PC-3 (cell line): Measurements from ENCODE around the gene NRSN2. TPM values are rescaled to one million over a fixed set of nuclear protein-coding genes. Genes with fewer than 3 reads are reported as not detected.

Experiments used
- ATAC-seq: fragments of 200-7000 bp; cut with Tn5 transposase; 2 replicates; pipeline ENCODE4 v1.9.1; 2020; ENCODE audit warnings: mild to moderate bottlenecking, moderate library complexity
- BruUV-seq: library from RNA; stranded (reverse); fragments of 400-500 nt; replicated peaks from 2 replicates; lab custom pipeline; 2021; lab: Mats Ljungman, UMichigan
- CTCF ChIA-PET: fragments of 300-600 bp; sonication (Branson Sonifier 250); formaldehyde crosslinking; loops from one replicate; lab custom pipeline; 2022; ENCODE audit warnings: antibody characterized with exemption; lab: Charles Lee
- POLR2A ChIA-PET: fragments of 300-600 bp; sonication (Branson Sonifier 250); formaldehyde crosslinking; loops from one replicate; lab custom pipeline; 2022; ENCODE audit warnings: antibody characterized with exemption; ENCODE audit not compliant: unreplicated experiment; lab: Charles Lee
- DNase-seq: peaks from one replicate; pipeline ENCODE4 v3.0.0-alpha.2; 2015
- H2AFZ ChIP-seq: fragments of 300-600 bp; sonication (generic); 2 replicates; pipeline ENCODE4 v1.6.0; 2016; ENCODE audit warnings: antibody characterized with exemption, low read length
- H3F3A ChIP-seq: fragments of 300-600 bp; sonication (generic); one replicate; pipeline ENCODE4 v1.6.0; 2017; ENCODE audit warnings: antibody characterized with exemption, low read length, control low read depth, mild to moderate bottlenecking; ENCODE audit not compliant: unreplicated experiment
- H3K27ac ChIP-seq: fragments of 300-600 bp; sonication (generic); 2 replicates; pipeline ENCODE4 v1.5.1; 2016; ENCODE audit warnings: mild to moderate bottlenecking, low read length
- H3K27me3 ChIP-seq: fragments of 300-600 bp; sonication (generic); 2 replicates; pipeline ENCODE4 v1.6.1; 2016; ENCODE audit warnings: low read length, mixed read lengths
- H3K36me3 ChIP-seq: fragments of 300-600 bp; sonication (generic); 2 replicates; pipeline ENCODE4 v1.6.1; 2016; ENCODE audit warnings: low read depth, mixed run types, low read length, mixed read lengths
- H3K4me1 ChIP-seq: fragments of 300-600 bp; sonication (generic); 2 replicates; pipeline ENCODE4 v1.5.1; 2016; ENCODE audit warnings: low read length; ENCODE audit not compliant: insufficient read depth
- H3K4me2 ChIP-seq: fragments of 300-600 bp; sonication (generic); 2 replicates; pipeline ENCODE4 v1.6.0; 2016; ENCODE audit warnings: low read length
- H3K4me3 ChIP-seq: fragments of 300-600 bp; sonication (generic); 2 replicates; pipeline ENCODE4 v1.5.1; 2016; ENCODE audit warnings: mild to moderate bottlenecking, low read length, mixed read lengths
- H3K79me2 ChIP-seq: fragments of 300-600 bp; sonication (generic); 2 replicates; pipeline ENCODE4 v1.6.1; 2017; ENCODE audit warnings: low read length, mixed read lengths
- H3K9ac ChIP-seq: fragments of 300-600 bp; sonication (generic); 2 replicates; pipeline ENCODE4 v1.6.0; 2016; ENCODE audit warnings: mild to moderate bottlenecking, low read length
- H3K9me2 ChIP-seq: fragments of 300-600 bp; sonication (generic); replicated peaks from 2 replicates; pipeline ENCODE4 v1.6.1; 2016; ENCODE audit warnings: mixed run types, low read length, mixed read lengths
- H3K9me3 ChIP-seq: fragments of 300-600 bp; sonication (generic); 2 replicates; pipeline ENCODE4 v1.6.1; 2016; ENCODE audit warnings: low read length, mixed read lengths
- H4K20me1 ChIP-seq: fragments of 300-600 bp; sonication (generic); 2 replicates; pipeline ENCODE4 v1.6.1; 2016; ENCODE audit warnings: low read length, mixed read lengths
- EZH2 ChIP-seq: fragments of 300-600 bp; sonication (generic); IDR thresholded peaks from one replicate; pipeline ENCODE4 v1.6.1; 2017; ENCODE audit warnings: antibody characterized with exemption, mild to moderate bottlenecking, low read length; ENCODE audit not compliant: unreplicated experiment
- EZH2phosphoT487 ChIP-seq: fragments of 300-600 bp; sonication (generic); IDR thresholded peaks from 2 replicates; pipeline ENCODE4 v1.6.1; 2018; ENCODE audit warnings: mild to moderate bottlenecking, antibody characterized with exemption, low read length, borderline replicate concordance
- intact Hi-C: fragments of 100-400 bp; cut with micrococcal nuclease; formaldehyde crosslinking; loops from 2 replicates; pipeline ENCODE4 v1.9.0; 2023
- total RNA-seq: library from RNA; depleted of rRNA; stranded (reverse); fragments of >200 nt; gene quantifications from 2 replicates; pipeline ENCODE4 v1.2.3, GENCODE V29; 2014
- TF ChIP-seq, protein P1 (sequence below): fragments of 300-600 bp; sonication (generic); conservative IDR thresholded peaks from 2 replicates; pipeline ENCODE4 v1.5.1; 2017; ENCODE audit warnings: antibody characterized with exemption, low read depth, mild to moderate bottlenecking, low read length

Gene NRSN2
- total RNA-seq, 1 experiment from 2014 or later, result 50.7 TPM

DNA sequence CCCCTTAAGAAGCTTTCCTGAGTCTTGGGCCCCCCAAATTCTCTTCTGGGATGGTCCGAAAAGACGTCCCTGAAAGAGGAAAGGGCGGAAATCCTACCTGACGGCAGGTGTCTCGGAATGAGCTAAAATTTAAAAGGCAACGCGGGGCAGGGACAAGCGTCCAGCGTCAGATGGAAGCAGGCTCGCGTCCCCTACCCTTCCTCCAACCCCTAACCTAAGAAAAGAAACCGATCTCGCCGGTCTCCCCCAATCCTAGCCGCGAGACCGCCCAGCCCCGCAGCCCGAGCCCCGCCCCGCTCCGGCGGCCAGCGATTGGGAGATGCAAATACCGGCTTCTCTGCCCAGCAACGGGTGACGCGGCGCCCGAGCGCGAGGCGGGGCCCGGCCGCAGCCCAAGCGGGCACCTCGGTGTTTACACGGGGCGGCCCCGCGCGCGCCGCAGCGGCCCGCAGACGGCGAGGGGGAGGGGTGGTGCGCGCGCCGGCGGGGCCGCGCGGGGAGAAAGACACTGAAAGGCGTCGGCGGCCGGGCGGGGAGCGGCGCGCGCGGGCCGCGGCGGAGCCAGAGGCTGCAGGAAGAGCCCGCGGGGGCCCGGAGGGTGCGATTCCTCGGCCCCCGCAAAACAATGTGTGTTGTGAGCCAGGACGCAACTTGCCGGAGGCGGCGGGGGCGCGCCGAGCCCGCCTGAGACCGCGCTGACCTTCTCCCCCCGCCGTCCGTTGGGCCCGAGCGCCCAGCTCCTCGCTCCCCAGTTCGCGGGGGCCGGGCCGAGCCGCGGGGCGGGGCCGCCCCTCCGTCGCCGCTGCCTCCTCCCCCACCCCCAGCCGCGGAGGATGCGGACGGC is 21.6 kb upstream of the NRSN2 start, which contains the start of gene SOX12:
Gene SOX12, plus strand, starts transcription at position 508 of the 844 bp plus-strand sequence. CDS start 373 bp downstream, outside the sequence.
- CTCF ChIA-PET, result no interaction called here
- peak; percentile 97 for DNase-seq
- ATAC-seq, result peak; percentile 53
- intact Hi-C loops, result loop anchor here (5.0 kb wide), 1 partner anchor 88 kb away; no protein-coding TSS in a partner anchor
- H3F3A ChIP-seq, result no peaks in the 10 kb centered on the region
- no peaks in the 10 kb centered on the region for H3K27me3 ChIP-seq
- peak within 1 kb of the TSS; percentile 73 for H2AFZ ChIP-seq
- POLR2A ChIA-PET, result interaction anchor here (0.6 to 0.7 kb wide), 2 partner anchors 26 to 27 kb away, joined by 3 read pairs; no protein-coding TSS in a partner anchor
- peak within 1 kb of the TSS; percentile 71 for H3K27ac ChIP-seq
- H3K9me2 ChIP-seq, result no peaks in the 10 kb centered on the region
- no TSS peak for BruUV-seq
- peak within 1 kb of the TSS; percentile 74 for H3K4me3 ChIP-seq
- H3K9ac ChIP-seq, result peak within 1 kb of the TSS; percentile 46
- TF ChIP-seq, protein P1, sequence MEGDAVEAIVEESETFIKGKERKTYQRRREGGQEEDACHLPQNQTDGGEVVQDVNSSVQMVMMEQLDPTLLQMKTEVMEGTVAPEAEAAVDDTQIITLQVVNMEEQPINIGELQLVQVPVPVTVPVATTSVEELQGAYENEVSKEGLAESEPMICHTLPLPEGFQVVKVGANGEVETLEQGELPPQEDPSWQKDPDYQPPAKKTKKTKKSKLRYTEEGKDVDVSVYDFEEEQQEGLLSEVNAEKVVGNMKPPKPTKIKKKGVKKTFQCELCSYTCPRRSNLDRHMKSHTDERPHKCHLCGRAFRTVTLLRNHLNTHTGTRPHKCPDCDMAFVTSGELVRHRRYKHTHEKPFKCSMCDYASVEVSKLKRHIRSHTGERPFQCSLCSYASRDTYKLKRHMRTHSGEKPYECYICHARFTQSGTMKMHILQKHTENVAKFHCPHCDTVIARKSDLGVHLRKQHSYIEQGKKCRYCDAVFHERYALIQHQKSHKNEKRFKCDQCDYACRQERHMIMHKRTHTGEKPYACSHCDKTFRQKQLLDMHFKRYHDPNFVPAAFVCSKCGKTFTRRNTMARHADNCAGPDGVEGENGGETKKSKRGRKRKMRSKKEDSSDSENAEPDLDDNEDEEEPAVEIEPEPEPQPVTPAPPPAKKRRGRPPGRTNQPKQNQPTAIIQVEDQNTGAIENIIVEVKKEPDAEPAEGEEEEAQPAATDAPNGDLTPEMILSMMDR, result no peak
- peak; percentile 69; the same call in 1 of the 2 replicates for TF ChIP-seq EZH2phosphoT487
- TF ChIP-seq EZH2, result no peak
- H3K36me3 ChIP-seq, result no peaks in the 10 kb centered on the region
- peaks cover 26% of the 10 kb centered on the region for H3K79me2 ChIP-seq
- no peaks in the 10 kb centered on the region for H3K9me3 ChIP-seq
- H3K4me2 ChIP-seq, result peak within 1 kb of the TSS; percentile 91
- peaks cover 5% of the 10 kb centered on the region for H4K20me1 ChIP-seq
- H3K4me1 ChIP-seq, result peaks cover 31% of the 10 kb centered on the region

DNA sequence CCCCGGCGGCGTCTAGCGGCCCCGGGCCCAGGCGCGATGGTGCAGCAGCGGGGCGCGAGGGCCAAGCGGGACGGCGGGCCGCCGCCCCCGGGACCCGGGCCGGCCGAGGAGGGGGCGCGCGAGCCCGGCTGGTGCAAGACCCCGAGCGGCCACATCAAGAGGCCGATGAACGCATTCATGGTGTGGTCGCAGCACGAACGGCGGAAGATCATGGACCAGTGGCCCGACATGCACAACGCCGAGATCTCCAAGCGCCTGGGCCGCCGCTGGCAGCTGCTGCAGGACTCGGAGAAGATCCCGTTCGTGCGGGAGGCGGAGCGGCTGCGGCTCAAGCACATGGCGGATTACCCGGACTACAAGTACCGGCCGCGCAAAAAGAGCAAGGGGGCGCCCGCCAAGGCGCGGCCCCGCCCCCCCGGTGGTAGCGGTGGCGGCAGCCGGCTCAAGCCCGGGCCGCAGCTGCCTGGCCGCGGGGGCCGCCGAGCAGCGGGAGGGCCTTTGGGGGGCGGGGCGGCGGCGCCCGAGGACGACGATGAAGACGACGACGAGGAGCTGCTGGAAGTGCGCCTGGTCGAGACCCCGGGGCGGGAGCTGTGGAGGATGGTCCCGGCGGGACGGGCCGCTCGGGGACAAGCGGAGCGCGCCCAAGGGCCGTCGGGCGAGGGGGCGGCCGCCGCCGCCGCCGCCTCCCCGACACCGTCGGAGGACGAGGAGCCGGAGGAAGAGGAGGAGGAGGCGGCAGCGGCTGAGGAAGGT is 20.8 kb upstream of the NRSN2 start:
- 0 out of 2 replicates have a peak, but pooled peaks have one; percentile 0 for ATAC-seq
- Histone ChIP-seq H2AFZ (peak overlapping the region; percentile 68), H3F3A (no peaks in the 10 kb centered on the region), H3K79me2 (peaks cover 26% of the 10 kb centered on the region), H4K20me1 (peaks cover 5% of the 10 kb centered on the region), H3K4me1 (peaks cover 33% of the 10 kb centered on the region), H3K27ac (no peak overlapping the region; the same call in 1 of the 2 replicates), H3K9me2 (no peaks in the 10 kb centered on the region), H3K4me2 (peak overlapping the region; percentile 90), H3K4me3 (peak overlapping the region; percentile 74), H3K36me3 (no peaks in the 10 kb centered on the region), H3K27me3 (no peaks in the 10 kb centered on the region), H3K9ac (peak overlapping the region; percentile 46), H3K9me3 (no peaks in the 10 kb centered on the region)
- intact Hi-C loops, result loop anchor here (5.0 kb wide), 1 partner anchor 89 kb away; no protein-coding TSS in a partner anchor
- DNase-seq, result peak; percentile 57
- no TSS peak for BruUV-seq
- TF ChIP-seq, protein P1, result no peak
- TF ChIP-seq EZH2phosphoT487 (no peak), EZH2 (no peak)
- ChIA-PET POLR2A (no interaction called here), CTCF (no interaction called here)
